ENCODE data around the gene RNU6-8. TPM values are rescaled to one million over a fixed set of nuclear protein-coding genes. Genes with fewer than 3 reads are reported as not detected.

RNU6-8 gene
- total RNA-seq, 1 donor from 2014 or later, result not detected

DNA sequence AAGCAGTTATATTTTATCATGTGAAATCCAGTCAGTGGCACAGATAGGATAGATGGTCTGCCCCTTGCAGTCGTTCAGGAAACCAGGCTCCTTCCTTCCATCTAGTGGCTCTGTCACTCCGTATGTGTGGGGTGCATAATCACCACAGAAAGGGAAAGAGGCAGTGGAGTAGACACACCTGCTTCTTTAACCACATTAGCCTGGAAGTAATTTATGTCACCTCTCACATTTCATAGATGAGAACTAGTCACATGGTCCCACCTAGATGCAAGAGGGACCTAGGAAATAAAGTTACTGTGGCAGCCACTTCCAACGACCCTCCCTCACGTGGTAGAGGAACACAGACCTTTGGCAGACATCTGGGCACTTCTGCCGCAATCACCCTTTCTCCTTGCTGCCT lies 14.2 kb upstream of the RNU6-8 start:
- TF ChIP-seq, protein P1, sequence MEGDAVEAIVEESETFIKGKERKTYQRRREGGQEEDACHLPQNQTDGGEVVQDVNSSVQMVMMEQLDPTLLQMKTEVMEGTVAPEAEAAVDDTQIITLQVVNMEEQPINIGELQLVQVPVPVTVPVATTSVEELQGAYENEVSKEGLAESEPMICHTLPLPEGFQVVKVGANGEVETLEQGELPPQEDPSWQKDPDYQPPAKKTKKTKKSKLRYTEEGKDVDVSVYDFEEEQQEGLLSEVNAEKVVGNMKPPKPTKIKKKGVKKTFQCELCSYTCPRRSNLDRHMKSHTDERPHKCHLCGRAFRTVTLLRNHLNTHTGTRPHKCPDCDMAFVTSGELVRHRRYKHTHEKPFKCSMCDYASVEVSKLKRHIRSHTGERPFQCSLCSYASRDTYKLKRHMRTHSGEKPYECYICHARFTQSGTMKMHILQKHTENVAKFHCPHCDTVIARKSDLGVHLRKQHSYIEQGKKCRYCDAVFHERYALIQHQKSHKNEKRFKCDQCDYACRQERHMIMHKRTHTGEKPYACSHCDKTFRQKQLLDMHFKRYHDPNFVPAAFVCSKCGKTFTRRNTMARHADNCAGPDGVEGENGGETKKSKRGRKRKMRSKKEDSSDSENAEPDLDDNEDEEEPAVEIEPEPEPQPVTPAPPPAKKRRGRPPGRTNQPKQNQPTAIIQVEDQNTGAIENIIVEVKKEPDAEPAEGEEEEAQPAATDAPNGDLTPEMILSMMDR (IDR thresholded peaks at IDR 0.05), result no peak
- Mint-ChIP-seq H3K36me3 (ENCODE audit: unreplicated experiment) (no peaks in the 10 kb centered on the region), H3K27ac (ENCODE audit: unreplicated experiment) (no peak overlapping the region), H3K4me3 (ENCODE audit: unreplicated experiment) (no peak overlapping the region), H3K4me1 (ENCODE audit: unreplicated experiment) (no peaks in the 10 kb centered on the region), H3K9me3 (ENCODE audit: unreplicated experiment) (no peaks in the 10 kb centered on the region), H3K27me3 (ENCODE audit: unreplicated experiment) (no peaks in the 10 kb centered on the region)
- DNase-seq (ENCODE audit: extremely low spot score, unreplicated experiment), result no peak

DNA sequence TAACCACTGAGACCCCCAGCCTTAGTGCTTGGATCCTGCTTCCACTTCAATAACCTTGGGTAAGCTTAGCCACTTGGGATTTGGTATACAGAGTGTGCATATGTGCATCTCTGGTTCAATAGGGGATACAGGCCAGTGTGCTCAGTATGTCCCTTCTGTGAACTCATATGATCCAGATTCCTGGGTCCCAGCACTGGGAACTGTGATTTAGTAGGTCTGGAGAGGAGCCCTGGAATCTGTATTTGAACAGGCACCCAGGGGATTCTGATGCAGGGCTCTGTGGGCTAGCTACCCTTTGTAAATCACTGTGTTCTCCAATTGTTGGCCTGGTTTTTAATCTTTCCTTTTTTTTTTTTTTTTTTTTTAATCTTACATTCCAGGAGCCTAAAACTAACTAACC lies 9.8 kb upstream of the RNU6-8 start:
- Mint-ChIP-seq H3K9me3 (ENCODE audit: unreplicated experiment) (no peaks in the 10 kb centered on the region), H3K36me3 (ENCODE audit: unreplicated experiment) (peaks cover 2% of the 10 kb centered on the region), H3K27ac (ENCODE audit: unreplicated experiment) (no peak overlapping the region), H3K4me1 (ENCODE audit: unreplicated experiment) (no peaks in the 10 kb centered on the region), H3K27me3 (ENCODE audit: unreplicated experiment) (peaks cover 14% of the 10 kb centered on the region), H3K4me3 (ENCODE audit: unreplicated experiment) (no peak overlapping the region)
- no peak for DNase-seq (ENCODE audit: extremely low spot score, unreplicated experiment)
- TF ChIP-seq, protein P1 (IDR thresholded peaks at IDR 0.05), result no peak

DNA sequence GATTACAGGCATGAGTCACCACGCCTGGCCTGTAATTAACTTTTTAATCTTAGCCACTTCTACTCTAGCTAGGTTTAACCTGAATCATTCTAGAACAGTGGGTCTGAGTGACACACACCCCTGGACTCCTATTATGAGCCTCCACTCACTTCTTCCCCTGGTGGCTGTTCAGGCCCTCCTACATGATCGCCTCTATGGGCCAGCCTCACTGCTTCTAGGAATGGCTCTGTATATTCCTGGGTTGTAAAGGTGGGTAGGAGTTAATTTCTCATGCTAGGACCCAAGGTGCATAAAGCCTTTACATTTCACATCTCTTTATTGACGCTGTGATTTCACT lies 8.0 kb upstream of the RNU6-8 start:
- DNase-seq (ENCODE audit: extremely low spot score, unreplicated experiment), result no peak
- H3K27ac Mint-ChIP-seq (ENCODE audit: unreplicated experiment), result no peak overlapping the region
- H3K4me1 Mint-ChIP-seq (ENCODE audit: unreplicated experiment), result no peaks in the 10 kb centered on the region
- H3K27me3 Mint-ChIP-seq (ENCODE audit: unreplicated experiment), result peaks cover 25% of the 10 kb centered on the region
- peaks cover 2% of the 10 kb centered on the region for H3K36me3 Mint-ChIP-seq (ENCODE audit: unreplicated experiment)
- TF ChIP-seq, protein P1 (IDR thresholded peaks at IDR 0.05), result no peak
- H3K9me3 Mint-ChIP-seq (ENCODE audit: unreplicated experiment), result no peaks in the 10 kb centered on the region
- no peak overlapping the region for H3K4me3 Mint-ChIP-seq (ENCODE audit: unreplicated experiment)

DNA sequence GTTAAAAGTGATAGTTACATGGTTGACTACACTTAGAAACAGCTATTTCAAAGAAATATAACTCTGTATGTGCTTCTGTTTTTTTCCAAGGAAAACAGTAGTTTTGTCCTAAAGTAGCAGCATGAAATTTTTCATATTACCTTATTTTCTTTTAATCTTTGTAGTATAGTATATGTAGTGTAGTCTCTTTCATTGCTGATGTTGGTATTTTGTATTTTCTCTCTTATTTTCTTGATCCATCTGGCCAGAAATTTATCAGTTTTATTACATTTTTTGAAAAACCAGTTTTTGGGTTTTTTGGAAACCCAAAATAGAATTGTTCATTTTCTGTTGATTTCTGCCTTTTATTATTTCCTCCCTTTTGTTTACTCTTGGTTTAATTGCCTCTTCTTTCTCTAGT lies 6.4 kb upstream of the RNU6-8 start:
- TF ChIP-seq, protein P1 (IDR thresholded peaks at IDR 0.05), result no peak
- Mint-ChIP-seq H3K4me1 (ENCODE audit: unreplicated experiment) (no peaks in the 10 kb centered on the region), H3K36me3 (ENCODE audit: unreplicated experiment) (peaks cover 2% of the 10 kb centered on the region), H3K27ac (ENCODE audit: unreplicated experiment) (no peak overlapping the region), H3K27me3 (ENCODE audit: unreplicated experiment) (peaks cover 32% of the 10 kb centered on the region), H3K9me3 (ENCODE audit: unreplicated experiment) (no peaks in the 10 kb centered on the region), H3K4me3 (ENCODE audit: unreplicated experiment) (no peak overlapping the region)
- no peak for DNase-seq (ENCODE audit: extremely low spot score, unreplicated experiment)

DNA sequence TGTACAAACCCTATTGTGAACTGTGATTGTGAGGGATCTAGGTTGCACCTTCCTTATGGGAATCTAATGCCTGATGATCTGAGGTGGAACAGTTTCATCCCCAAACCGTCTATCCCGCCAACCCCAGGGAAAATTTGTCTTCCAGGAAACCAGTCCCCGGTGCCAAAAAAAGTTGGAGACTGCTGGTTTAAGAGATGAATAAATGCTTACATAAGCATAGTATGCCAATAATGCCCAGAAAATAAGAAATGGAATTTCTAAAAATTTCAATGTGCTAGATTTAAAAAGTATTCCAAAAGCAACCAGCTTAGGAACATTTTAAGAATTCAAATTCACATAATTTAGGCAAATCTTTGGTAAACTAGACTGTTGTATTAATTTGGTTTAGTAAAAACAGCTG lies 5.4 kb upstream of the RNU6-8 start:
- TF ChIP-seq, protein P1 (IDR thresholded peaks at IDR 0.05), result no peak
- no peak overlapping the region for H3K4me3 Mint-ChIP-seq (ENCODE audit: unreplicated experiment)
- no peaks in the 10 kb centered on the region for H3K9me3 Mint-ChIP-seq (ENCODE audit: unreplicated experiment)
- H3K27ac Mint-ChIP-seq (ENCODE audit: unreplicated experiment), result no peak overlapping the region
- peaks cover 6% of the 10 kb centered on the region for H3K4me1 Mint-ChIP-seq (ENCODE audit: unreplicated experiment)
- peaks cover 33% of the 10 kb centered on the region for H3K27me3 Mint-ChIP-seq (ENCODE audit: unreplicated experiment)
- H3K36me3 Mint-ChIP-seq (ENCODE audit: unreplicated experiment), result peaks cover 2% of the 10 kb centered on the region
- no peak for DNase-seq (ENCODE audit: extremely low spot score, unreplicated experiment)
